Measurements from ENCODE around the gene TPRN. TPM values are rescaled to one million over a fixed set of nuclear protein-coding genes. Genes with fewer than 3 reads are reported as not detected.

The TPRN gene
- total RNA-seq, 1 experiment from 2014 or later = 5.7 TPM

DNA sequence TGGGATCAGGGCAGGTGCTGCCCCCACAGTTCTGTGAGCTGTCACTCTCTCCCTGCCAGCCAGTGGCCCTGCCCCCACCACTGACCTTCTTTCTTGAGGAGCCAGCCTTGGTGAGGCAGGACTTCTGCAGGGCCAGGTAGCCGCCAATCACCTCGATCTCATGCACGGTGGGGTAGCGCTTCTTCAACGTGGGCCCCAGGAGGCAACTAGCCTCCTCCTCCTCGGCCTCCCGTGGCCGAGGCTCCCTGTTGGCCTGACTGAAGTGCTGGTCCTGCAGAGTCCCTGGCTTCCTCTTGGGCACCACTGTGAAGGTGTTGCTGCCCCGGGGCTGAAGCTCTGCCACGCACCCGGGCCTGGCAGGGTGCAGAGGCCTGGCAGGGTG lies 1.6 kb downstream of the TPRN start:
- Histone ChIP-seq H3K36me3 (ENCODE audit: insufficient read depth, low read length) (no peaks in the 10 kb centered on the region), H3K4me1 (ENCODE audit: low read length) (peaks cover 54% of the 10 kb centered on the region), H3K79me2 (ENCODE audit: low read length) (peaks cover 66% of the 10 kb centered on the region), H4K20me1 (ENCODE audit: insufficient read depth, low read depth, low read length) (peaks cover 5% of the 10 kb centered on the region; the same call in 1 of the 2 replicates), H3K27me3 (ENCODE audit: low read length) (no peaks in the 10 kb centered on the region), H3K9me3 (ENCODE audit: low read length) (no peaks in the 10 kb centered on the region), H3K4me2 (ENCODE audit: low read depth, low read length, poor library complexity, severe bottlenecking) (peak overlapping the region; percentile 87), H3K9ac (ENCODE audit: low read length) (peak overlapping the region; percentile 73), H3K27ac (ENCODE audit: low read length) (no peak overlapping the region), H3K4me3 (ENCODE audit: low read length) (peak overlapping the region; percentile 67), H3K9me2 (replicated peaks; ENCODE audit: insufficient read depth, low read length) (no peaks in the 10 kb centered on the region), H2AFZ (ENCODE audit: low read length) (no peak overlapping the region)
- peak; percentile 39 for DNase-seq

DNA sequence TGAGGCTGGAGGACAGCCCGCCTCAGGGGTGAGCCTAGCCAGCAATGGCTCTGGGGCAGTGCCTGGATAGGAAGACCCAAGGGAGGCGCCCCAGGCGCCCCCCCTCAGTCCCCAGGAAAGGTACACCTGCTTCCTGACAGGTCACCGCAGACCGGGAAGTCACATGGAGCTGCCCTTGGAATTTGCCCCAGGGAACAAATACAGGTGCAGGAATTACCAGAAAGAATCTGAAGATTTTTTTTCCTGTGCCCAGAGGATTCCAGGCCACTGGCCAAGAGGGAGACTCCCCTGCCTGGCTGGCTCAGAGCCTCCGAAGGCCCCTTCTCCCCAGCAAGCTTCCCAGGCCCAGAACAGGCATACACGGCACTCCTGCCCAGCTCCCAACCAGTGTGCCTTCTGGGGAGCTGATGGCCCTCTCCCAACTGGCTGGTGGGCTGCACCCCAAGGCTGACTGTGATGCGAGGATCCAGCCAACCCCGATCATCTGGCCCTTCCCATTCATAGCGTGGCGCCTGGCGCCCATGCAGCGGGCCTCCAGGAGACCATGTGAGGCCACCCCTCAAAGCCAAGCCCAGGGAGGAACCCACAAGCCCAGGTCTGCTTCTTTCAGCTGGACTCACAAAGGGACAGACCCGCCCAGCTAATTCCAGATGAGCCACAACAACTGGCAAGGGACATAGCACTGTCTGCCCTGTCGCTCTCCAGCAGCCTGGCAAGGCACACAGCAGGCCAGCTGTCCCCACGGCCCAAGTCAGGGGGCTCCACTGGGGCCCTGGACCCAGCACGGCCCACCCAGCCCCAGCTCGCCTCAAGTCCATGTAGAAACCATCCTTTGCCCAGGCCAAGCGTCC lies 2.3 kb downstream of the TPRN start:
- peak; percentile 39 for DNase-seq
- Histone ChIP-seq H3K27ac (ENCODE audit: low read length) (no peak overlapping the region), H4K20me1 (ENCODE audit: insufficient read depth, low read depth, low read length) (peaks cover 5% of the 10 kb centered on the region; the same call in 1 of the 2 replicates), H2AFZ (ENCODE audit: low read length) (no peak overlapping the region), H3K36me3 (ENCODE audit: insufficient read depth, low read length) (no peaks in the 10 kb centered on the region), H3K9me2 (replicated peaks; ENCODE audit: insufficient read depth, low read length) (no peaks in the 10 kb centered on the region), H3K4me2 (ENCODE audit: low read depth, low read length, poor library complexity, severe bottlenecking) (peak overlapping the region; percentile 87), H3K79me2 (ENCODE audit: low read length) (peaks cover 60% of the 10 kb centered on the region), H3K9ac (ENCODE audit: low read length) (peak overlapping the region; percentile 73), H3K27me3 (ENCODE audit: low read length) (no peaks in the 10 kb centered on the region), H3K4me1 (ENCODE audit: low read length) (peaks cover 48% of the 10 kb centered on the region), H3K9me3 (ENCODE audit: low read length) (no peaks in the 10 kb centered on the region), H3K4me3 (ENCODE audit: low read length) (peak overlapping the region; percentile 67; the same call in 1 of the 2 replicates)

DNA sequence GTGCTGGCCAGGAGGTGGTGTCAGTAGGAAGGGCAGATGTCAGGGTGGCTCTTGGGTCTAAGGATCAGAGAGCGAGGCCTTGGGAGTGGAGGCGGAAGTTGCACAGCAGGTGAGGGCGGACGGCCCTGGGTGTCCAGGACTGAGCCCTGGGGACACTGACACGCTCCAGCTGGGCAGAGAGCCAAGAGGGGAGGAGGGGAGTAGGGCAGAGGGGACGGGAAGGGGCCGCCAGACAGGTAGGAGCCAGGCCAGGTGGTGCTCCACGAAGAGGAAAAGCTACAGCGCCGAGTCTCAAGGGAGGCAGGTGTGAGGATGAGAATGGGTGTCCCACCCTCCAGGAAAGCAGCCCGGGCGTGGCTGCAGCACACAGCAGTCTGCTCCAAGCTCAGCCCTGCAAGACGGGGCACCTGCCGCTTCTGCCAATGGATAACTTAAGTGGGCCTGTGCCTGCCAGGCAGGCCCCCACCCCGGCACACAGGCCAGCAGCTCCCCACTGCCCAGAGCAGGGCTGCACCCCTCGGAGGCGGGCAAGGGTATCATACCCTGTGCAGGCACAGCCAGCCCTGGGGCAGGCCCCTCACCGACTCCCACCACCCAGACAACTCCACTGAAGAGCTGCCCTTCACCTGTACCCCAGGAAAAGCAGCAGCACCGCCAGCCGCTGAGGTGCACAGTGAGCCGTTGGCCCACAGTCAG lies 4.9 kb downstream of the TPRN start:
- Histone ChIP-seq H3K9me2 (replicated peaks; ENCODE audit: insufficient read depth, low read length) (no peaks in the 10 kb centered on the region), H3K4me2 (ENCODE audit: low read depth, low read length, poor library complexity, severe bottlenecking) (no peak overlapping the region), H3K9me3 (ENCODE audit: low read length) (no peaks in the 10 kb centered on the region), H3K4me1 (ENCODE audit: low read length) (peaks cover 31% of the 10 kb centered on the region), H3K9ac (ENCODE audit: low read length) (no peak overlapping the region), H3K36me3 (ENCODE audit: insufficient read depth, low read length) (no peaks in the 10 kb centered on the region), H4K20me1 (ENCODE audit: insufficient read depth, low read depth, low read length) (peaks cover 5% of the 10 kb centered on the region; the same call in 1 of the 2 replicates), H3K27me3 (ENCODE audit: low read length) (no peaks in the 10 kb centered on the region), H3K79me2 (ENCODE audit: low read length) (peaks cover 48% of the 10 kb centered on the region), H3K27ac (ENCODE audit: low read length) (no peak overlapping the region), H2AFZ (ENCODE audit: low read length) (no peak overlapping the region), H3K4me3 (ENCODE audit: low read length) (no peak overlapping the region)
- DNase-seq = no peak

DNA sequence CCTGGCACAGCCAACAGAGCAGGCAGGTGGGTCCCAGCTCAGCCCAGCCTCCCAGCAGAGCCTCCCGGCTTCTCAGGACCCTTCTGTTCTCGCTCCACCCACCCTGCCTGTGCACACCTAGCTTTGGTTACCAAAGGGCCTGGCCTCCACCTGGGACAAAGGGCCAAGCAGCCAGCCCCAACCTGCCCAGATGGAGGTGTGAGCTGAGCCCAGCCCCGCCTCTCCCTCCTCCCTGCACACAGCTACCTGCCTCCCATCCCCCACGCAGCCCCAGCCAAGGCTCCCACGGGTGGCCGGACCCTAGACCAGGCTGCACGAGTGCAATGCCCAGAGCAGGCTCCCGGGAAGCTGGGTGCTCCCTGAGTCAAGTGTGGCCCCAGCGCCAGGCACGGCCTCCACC lies 5.6 kb downstream of the TPRN start:
- Histone ChIP-seq H3K79me2 (ENCODE audit: low read length) (peaks cover 56% of the 10 kb centered on the region), H3K4me1 (ENCODE audit: low read length) (peaks cover 39% of the 10 kb centered on the region), H4K20me1 (ENCODE audit: insufficient read depth, low read depth, low read length) (peaks cover 11% of the 10 kb centered on the region; the same call in 1 of the 2 replicates), H3K4me2 (ENCODE audit: low read depth, low read length, poor library complexity, severe bottlenecking) (no peak overlapping the region), H3K27me3 (ENCODE audit: low read length) (no peaks in the 10 kb centered on the region), H3K36me3 (ENCODE audit: insufficient read depth, low read length) (no peaks in the 10 kb centered on the region), H3K4me3 (ENCODE audit: low read length) (no peak overlapping the region), H3K9ac (ENCODE audit: low read length) (no peak overlapping the region), H3K9me3 (ENCODE audit: low read length) (no peaks in the 10 kb centered on the region), H2AFZ (ENCODE audit: low read length) (no peak overlapping the region), H3K9me2 (replicated peaks; ENCODE audit: insufficient read depth, low read length) (no peaks in the 10 kb centered on the region), H3K27ac (ENCODE audit: low read length) (no peak overlapping the region)
- no peak for DNase-seq

DNA sequence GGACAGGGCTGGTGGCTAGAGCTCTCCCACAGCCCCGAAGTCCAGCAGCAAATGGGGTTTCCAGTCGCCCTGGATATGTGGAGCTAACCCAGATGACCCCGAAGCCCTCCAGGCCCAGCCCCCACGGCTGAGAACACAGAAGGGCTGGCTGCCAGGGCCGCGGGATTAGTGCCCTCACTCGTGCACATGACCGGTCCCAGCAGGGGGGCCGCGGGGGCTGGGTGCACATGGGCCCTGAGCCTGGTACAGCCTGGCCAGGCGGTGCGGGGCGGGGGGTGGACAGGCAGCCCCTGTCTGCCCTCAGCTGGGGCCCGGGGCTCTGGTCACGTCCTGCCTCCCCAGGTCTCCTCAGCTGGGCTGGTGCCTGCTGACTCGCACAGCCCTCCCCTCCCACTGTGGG lies 6.2 kb downstream of the TPRN start:
- no peak overlapping the region for H2AFZ ChIP-seq (ENCODE audit: low read length)
- H3K4me2 ChIP-seq (ENCODE audit: low read depth, low read length, poor library complexity, severe bottlenecking) = no peak overlapping the region
- H3K27me3 ChIP-seq (ENCODE audit: low read length) = no peaks in the 10 kb centered on the region
- H3K4me3 ChIP-seq (ENCODE audit: low read length) = no peak overlapping the region
- H3K9me2 ChIP-seq (replicated peaks; ENCODE audit: insufficient read depth, low read length) = no peaks in the 10 kb centered on the region
- peaks cover 16% of the 10 kb centered on the region; the same call in 1 of the 2 replicates for H4K20me1 ChIP-seq (ENCODE audit: insufficient read depth, low read depth, low read length)
- H3K9ac ChIP-seq (ENCODE audit: low read length) = no peak overlapping the region
- H3K4me1 ChIP-seq (ENCODE audit: low read length) = peaks cover 39% of the 10 kb centered on the region
- H3K36me3 ChIP-seq (ENCODE audit: insufficient read depth, low read length) = no peaks in the 10 kb centered on the region
- DNase-seq = no peak
- H3K27ac ChIP-seq (ENCODE audit: low read length) = no peak overlapping the region
- peaks cover 56% of the 10 kb centered on the region for H3K79me2 ChIP-seq (ENCODE audit: low read length)
- H3K9me3 ChIP-seq (ENCODE audit: low read length) = no peaks in the 10 kb centered on the region

DNA sequence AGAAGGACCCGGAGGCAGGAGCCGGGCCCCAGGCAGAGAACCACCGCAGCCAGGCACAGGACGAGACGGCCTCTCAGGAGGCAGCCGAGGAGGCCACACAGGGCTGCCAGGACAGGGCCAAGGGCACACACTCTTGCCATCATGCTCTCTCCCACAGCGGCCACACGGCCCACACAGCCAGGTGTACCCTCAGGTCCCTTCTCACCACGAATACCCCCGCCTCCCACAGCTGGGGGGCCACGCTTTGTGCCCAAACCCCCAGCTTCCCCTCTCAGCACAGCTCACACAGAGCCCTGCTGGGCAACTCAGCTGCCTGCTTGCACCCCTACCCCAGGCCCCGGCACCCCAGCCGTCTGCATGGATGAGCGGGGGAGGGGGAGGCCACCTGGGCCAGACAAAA lies 6.8 kb downstream of the TPRN start:
- no peaks in the 10 kb centered on the region for H3K9me3 ChIP-seq (ENCODE audit: low read length)
- H3K79me2 ChIP-seq (ENCODE audit: low read length) = peaks cover 50% of the 10 kb centered on the region
- DNase-seq = no peak
- peaks cover 19% of the 10 kb centered on the region; the same call in 1 of the 2 replicates for H4K20me1 ChIP-seq (ENCODE audit: insufficient read depth, low read depth, low read length)
- H3K27ac ChIP-seq (ENCODE audit: low read length) = no peak overlapping the region
- no peak overlapping the region for H3K4me2 ChIP-seq (ENCODE audit: low read depth, low read length, poor library complexity, severe bottlenecking)
- no peaks in the 10 kb centered on the region for H3K27me3 ChIP-seq (ENCODE audit: low read length)
- no peaks in the 10 kb centered on the region for H3K36me3 ChIP-seq (ENCODE audit: insufficient read depth, low read length)
- H3K9me2 ChIP-seq (replicated peaks; ENCODE audit: insufficient read depth, low read length) = no peaks in the 10 kb centered on the region
- no peak overlapping the region for H2AFZ ChIP-seq (ENCODE audit: low read length)
- H3K4me1 ChIP-seq (ENCODE audit: low read length) = peaks cover 34% of the 10 kb centered on the region
- no peak overlapping the region for H3K9ac ChIP-seq (ENCODE audit: low read length)
- H3K4me3 ChIP-seq (ENCODE audit: low read length) = no peak overlapping the region

DNA sequence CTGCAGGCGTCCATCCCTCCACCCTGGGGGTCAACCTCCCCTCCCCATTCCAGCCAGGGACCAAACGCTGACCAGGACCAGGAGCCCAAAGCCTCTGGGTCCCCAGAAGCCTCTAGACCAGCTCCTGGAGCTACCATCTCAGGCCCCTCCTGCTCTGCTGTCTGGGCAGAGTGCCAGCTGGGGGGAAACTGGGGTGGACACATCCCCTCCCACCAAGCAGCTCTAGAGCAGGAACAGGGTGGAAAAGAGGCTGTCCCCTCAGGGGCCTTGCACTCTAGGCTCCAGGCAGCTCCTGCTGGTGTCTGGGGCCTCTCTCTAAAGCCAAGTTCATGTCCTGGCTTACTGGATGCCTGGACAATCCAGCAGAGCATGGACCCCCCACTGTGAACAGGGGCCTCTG lies 7.7 kb downstream of the TPRN start:
- no peaks in the 10 kb centered on the region for H3K27me3 ChIP-seq (ENCODE audit: low read length)
- peaks cover 25% of the 10 kb centered on the region for H3K4me1 ChIP-seq (ENCODE audit: low read length)
- H3K9me3 ChIP-seq (ENCODE audit: low read length) = no peaks in the 10 kb centered on the region
- peaks cover 20% of the 10 kb centered on the region; the same call in 1 of the 2 replicates for H4K20me1 ChIP-seq (ENCODE audit: insufficient read depth, low read depth, low read length)
- H2AFZ ChIP-seq (ENCODE audit: low read length) = no peak overlapping the region
- H3K9me2 ChIP-seq (replicated peaks; ENCODE audit: insufficient read depth, low read length) = no peaks in the 10 kb centered on the region
- H3K27ac ChIP-seq (ENCODE audit: low read length) = no peak overlapping the region
- no peak overlapping the region for H3K9ac ChIP-seq (ENCODE audit: low read length)
- no peaks in the 10 kb centered on the region for H3K36me3 ChIP-seq (ENCODE audit: insufficient read depth, low read length)
- H3K4me3 ChIP-seq (ENCODE audit: low read length) = no peak overlapping the region
- H3K79me2 ChIP-seq (ENCODE audit: low read length) = peaks cover 45% of the 10 kb centered on the region
- no peak overlapping the region for H3K4me2 ChIP-seq (ENCODE audit: low read depth, low read length, poor library complexity, severe bottlenecking)
- DNase-seq = no peak

DNA sequence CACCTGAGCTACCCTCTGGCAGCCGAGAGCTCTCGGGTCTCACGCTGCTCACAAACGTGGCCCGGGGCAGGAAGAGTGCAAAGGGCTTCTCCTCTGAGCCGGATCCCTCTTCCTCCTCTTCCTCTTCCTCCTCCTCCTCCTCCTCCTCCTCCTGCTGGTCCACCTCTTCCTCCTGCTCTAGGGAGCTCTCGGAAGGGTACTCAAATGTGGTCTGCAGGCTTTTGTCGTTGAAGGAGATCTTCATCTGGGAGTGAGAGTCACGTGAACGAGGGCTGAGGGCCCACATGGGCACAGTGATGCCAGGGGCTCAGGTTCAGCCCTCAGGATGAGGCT lies 8.1 kb downstream of the TPRN start:
- no peaks in the 10 kb centered on the region for H3K9me2 ChIP-seq (replicated peaks; ENCODE audit: insufficient read depth, low read length)
- H3K79me2 ChIP-seq (ENCODE audit: low read length) = peaks cover 45% of the 10 kb centered on the region
- H3K27ac ChIP-seq (ENCODE audit: low read length) = no peak overlapping the region
- H4K20me1 ChIP-seq (ENCODE audit: insufficient read depth, low read depth, low read length) = peaks cover 24% of the 10 kb centered on the region
- H3K9me3 ChIP-seq (ENCODE audit: low read length) = no peaks in the 10 kb centered on the region
- no peak overlapping the region for H3K4me2 ChIP-seq (ENCODE audit: low read depth, low read length, poor library complexity, severe bottlenecking)
- DNase-seq = no peak
- H3K4me3 ChIP-seq (ENCODE audit: low read length) = no peak overlapping the region
- no peak overlapping the region for H2AFZ ChIP-seq (ENCODE audit: low read length)
- no peaks in the 10 kb centered on the region for H3K27me3 ChIP-seq (ENCODE audit: low read length)
- H3K9ac ChIP-seq (ENCODE audit: low read length) = no peak overlapping the region
- no peaks in the 10 kb centered on the region for H3K36me3 ChIP-seq (ENCODE audit: insufficient read depth, low read length)
- H3K4me1 ChIP-seq (ENCODE audit: low read length) = peaks cover 25% of the 10 kb centered on the region
